K562 treated with DMSO at 1 percent for 4 hours (cell line): ENCODE results near the gene RPL22L1. TPM values are rescaled to one million over a fixed set of nuclear protein-coding genes. Genes with fewer than 3 reads are reported as not detected.

Source experiments
- total RNA-seq: library from RNA; unstranded; fragments of 300-600 nt; gene quantifications from 2 replicates; pipeline ENCODE4 v1.2.3, GENCODE V29; 2022; ENCODE audit not compliant: insufficient read depth

Gene RPL22L1
- 56.6 and 74.7 TPM in 2 replicates for total RNA-seq

DNA sequence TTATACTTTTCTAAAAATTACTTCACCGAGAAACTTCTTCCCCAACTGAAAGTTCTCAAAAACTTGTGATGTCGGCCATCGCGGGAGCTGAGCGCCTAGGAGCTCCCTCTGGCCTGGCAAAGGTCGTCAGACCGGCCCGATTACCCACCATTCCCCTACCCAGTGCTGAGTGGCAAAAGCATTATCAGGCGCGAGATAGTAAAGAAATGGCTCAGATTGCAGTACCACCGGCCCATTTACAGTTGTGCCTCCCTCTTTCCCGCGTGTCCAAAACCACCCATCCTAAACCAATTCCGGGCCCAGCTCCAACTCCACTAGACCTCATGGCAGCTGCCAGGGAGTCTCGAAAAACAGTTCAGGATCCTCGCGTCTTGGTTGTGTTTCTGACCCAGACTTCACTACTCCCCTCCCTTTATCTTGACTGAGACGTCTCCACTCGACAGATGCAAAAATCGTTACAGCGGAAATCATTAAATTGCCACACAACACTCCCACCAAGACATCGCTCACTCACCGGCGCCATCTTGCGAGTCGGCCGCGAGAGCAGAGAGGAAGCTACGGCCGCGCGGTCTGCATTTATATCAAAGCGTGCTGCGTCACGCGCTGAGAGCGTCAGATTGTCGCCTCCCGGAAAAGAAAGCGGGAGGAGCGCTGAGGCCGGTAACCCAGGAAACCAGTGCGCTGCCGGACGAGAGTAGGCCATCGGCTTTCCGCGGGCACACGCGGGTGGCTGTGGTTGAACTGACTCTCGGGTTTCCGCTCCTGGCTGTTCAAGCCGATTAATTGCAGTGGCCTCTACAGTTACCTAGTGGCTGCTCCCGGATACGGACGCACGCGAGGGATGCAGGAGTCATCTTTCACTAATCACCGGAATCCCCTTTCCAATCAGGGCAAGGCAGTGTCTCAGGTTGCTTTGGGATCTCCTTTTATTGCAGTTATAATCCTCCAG lies at the start of gene RPL22L1:
Gene RPL22L1 (minus strand): TSS at position 551 of the 949 bp plus-strand sequence. CDS start 28 bp downstream, at position 523.

DNA sequence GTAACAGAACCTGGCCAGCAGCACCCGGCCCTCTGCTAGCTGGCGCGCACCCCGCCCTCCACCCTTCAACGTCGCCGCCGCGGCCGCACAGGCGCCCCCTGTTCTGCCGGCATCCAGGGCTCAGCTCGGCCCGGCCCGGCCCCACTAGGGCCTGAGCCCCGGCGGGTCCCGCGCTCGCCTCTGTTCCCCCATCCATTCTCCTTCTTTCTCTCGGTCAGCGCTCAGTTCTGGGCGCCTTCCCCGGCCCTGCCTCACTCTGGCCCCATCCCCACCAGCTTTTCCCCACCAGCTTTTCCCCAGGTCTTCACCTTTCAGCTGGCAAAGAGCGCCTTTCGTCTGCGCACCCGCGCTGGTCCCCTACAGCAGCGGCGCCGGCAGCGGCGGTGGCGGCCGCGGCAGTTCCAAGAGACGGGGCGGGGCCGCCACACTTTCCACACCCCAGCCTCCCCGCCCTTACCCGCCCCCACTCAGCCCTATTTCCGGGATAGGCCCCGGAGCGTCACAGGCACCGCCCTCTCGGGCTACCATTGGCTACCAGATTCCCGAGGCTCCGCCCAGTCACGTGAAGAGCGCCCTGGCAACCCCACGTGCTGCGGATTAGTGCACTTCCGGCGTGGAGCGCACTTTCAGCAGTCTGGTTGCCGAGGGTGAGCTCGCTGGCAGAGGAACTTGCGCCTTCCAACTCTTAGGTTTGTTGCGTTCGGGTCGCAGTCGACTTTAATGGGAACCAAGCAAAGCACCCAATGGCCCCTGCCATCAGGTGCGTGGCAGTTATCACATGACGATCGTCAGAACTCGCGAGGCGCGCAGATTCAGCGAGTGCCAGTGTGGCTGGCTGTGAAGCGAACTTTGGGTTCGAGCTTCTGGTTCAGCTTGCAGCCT lies 38.5 kb upstream of the RPL22L1 start, which contains the start of gene EIF5A2:
Gene EIF5A2 (minus strand): TSS at position 403 of the 882 bp plus-strand sequence. CDS start 831 bp downstream, outside the sequence.

Other genes starting within 250 kb of the RPL22L1 start
- 6.0 and 10.3 TPM in 2 replicates for gene EIF5A2, start 38.4 kb upstream of the RPL22L1 start, total RNA-seq
- gene SLC2A2, start 156.5 kb upstream of the RPL22L1 start, total RNA-seq, result not detected in 2 replicates